VCaP (cell line): ENCODE measurements around the gene DHCR7.

Source experiments
- H3K27ac ChIP-seq: fragments of 450-650 bp; 2 replicates; pipeline ENCODE4 v1.5.1; 2017
- TF ChIP-seq, protein P1 (sequence below): fragments of 450-650 bp; conservative IDR thresholded peaks from 2 replicates; pipeline ENCODE4 v1.5.1; 2017; ENCODE audit warnings: mild to moderate bottlenecking, moderate library complexity

DHCR7 gene

DNA sequence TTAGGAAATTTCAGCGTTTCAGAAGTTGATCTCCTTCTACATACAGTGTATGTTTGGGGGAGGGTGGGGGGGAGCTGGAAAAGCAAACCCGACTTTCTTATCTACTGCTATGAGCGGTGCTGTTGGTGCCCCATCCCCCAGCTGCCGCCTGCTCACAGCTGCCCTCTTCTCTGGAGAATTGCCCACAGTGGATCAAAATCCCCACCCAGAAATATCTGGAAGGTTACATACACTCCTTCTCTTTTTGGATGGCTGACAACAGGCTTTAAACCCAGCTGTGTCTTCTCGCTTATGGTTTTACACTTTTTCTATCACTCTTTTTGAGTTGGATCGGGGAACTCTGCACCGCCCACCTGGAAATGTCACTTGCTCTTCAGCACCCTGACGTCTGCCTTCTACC, 56.4 kb downstream of the DHCR7 start:
- H3K27ac ChIP-seq, result no peak overlapping the region
- TF ChIP-seq, protein P1, sequence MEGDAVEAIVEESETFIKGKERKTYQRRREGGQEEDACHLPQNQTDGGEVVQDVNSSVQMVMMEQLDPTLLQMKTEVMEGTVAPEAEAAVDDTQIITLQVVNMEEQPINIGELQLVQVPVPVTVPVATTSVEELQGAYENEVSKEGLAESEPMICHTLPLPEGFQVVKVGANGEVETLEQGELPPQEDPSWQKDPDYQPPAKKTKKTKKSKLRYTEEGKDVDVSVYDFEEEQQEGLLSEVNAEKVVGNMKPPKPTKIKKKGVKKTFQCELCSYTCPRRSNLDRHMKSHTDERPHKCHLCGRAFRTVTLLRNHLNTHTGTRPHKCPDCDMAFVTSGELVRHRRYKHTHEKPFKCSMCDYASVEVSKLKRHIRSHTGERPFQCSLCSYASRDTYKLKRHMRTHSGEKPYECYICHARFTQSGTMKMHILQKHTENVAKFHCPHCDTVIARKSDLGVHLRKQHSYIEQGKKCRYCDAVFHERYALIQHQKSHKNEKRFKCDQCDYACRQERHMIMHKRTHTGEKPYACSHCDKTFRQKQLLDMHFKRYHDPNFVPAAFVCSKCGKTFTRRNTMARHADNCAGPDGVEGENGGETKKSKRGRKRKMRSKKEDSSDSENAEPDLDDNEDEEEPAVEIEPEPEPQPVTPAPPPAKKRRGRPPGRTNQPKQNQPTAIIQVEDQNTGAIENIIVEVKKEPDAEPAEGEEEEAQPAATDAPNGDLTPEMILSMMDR, result no peak

DNA sequence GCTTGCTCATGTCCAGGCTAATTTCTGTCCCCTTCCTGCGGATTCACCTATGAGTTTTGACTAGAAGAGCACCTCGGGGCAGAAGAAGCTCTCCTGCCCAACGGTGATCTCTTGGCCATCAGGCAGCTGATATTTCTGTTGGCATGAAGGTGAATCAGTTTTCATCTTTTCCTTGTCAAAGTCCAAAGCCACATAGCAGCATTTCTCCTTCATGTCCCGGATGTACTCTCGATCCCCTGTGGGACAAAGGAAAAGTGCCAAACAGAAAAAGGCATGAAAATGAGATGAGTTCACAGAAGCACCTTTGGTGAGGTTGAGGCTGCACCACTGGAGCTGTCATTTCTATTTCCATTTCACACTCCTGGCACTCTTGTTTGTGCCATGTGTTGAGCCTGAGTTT, 56.8 kb downstream of the DHCR7 start:
- H3K27ac ChIP-seq, result no peak overlapping the region
- TF ChIP-seq, protein P1, result no peak

DNA sequence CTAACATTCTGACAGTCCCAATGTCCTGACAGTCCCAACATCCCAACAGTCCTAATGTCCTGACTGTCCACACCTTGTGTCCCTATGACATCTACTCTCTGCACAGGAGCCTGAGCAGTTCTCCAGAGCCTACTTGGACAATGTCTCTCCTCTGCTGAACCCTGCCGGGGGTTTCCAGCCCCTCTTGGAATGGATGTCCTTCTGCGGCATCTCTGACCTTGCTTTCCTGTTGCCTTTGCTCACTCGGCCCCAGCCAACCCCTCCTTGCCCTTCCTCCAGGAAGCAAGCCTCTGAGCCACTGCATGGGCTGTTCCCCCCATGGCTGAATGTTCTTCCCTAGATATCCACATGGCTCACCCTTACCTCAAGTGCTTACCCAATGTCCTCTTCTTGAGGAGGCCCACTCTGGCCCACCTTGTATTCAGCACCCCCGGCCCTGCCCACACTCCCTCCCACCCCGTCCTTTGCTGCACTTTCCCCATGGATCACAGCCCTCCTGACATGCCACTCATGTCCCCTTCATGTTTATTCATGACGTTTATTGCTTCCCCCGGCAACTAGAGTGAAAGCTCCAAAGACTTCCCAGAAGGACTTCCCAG, 59.5 kb downstream of the DHCR7 start:
- TF ChIP-seq, protein P1, result no peak
- H3K27ac ChIP-seq, result no peak overlapping the region

DNA sequence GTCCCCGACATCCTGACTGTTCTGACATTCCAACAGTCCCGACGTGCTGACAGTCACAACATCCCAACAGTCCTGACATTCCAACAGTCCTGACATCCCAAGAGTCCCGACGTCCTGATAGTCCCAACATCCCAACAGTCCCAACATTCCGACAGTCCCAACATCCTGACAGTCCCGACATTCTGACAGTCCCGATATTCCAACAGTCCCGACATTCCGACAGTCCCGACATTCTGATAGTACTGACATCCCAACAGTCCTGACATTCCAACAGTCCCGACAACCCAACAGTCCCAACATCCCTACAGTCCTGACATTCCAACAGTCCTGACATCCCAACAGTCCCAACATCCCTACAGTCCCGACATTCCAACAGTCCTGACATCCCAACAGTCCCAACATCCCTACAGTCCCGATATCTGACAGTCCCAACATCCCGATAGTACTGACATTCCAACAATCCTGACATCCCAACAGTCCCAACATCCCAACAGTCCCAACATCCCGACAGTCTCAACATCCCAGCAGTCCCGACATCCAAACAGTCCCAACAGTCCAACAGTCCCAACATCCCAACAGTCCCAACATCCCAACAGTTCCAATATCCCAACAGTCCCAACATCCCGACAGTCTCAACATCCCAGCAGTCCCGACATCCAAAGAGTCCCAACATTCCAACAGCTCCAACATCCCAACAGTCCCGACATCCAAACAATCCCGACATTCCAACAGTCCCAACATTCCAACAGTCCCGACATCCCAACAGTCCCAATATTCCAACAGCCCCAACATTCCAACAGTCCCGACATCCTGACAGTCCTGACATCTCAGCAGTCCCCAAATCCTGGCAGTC, 60.2 kb downstream of the DHCR7 start:
- TF ChIP-seq, protein P1, result no peak
- H3K27ac ChIP-seq, result no peak overlapping the region

DNA sequence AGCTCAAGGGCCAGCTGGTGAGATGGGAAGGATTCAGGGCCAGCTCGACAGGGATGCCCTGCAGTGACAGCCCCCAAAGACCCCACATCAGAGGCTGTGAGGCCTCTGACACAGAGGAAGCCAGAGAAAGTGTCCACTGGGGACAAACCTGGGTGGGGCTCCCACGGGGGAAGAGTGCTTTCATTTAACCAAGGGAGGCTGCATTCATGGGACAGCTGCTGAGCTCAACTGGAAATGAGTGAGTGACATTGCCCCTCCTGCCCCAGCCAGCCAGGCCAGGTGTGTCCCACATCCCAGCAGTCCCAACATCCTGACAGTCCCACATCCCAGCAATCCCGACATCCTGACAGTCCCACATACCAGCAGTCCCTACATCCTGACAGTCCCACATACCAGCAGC, 61.0 kb downstream of the DHCR7 start:
- TF ChIP-seq, protein P1, result no peak
- H3K27ac ChIP-seq, result no peak overlapping the region

DNA sequence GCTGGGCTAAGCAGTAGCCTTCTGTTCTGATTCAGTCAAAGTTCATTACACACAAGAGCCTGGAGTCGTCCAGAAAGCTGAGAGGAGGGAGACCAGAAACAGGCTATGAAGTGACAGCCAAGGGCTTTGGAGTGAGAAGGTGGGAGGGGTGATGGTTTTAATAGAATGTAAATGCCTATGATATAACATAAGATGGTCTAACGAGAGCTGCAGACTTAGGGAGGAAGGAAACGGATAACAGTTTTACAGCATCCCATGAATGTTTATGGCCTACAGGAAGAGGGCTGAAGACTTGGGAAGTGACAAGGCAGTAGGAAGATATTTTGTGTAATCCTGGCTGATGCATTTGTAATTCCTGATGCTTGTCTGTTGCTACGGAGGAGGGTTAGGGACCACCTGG, 62.0 kb downstream of the DHCR7 start:
- H3K27ac ChIP-seq, result no peak overlapping the region
- TF ChIP-seq, protein P1, result no peak

DNA sequence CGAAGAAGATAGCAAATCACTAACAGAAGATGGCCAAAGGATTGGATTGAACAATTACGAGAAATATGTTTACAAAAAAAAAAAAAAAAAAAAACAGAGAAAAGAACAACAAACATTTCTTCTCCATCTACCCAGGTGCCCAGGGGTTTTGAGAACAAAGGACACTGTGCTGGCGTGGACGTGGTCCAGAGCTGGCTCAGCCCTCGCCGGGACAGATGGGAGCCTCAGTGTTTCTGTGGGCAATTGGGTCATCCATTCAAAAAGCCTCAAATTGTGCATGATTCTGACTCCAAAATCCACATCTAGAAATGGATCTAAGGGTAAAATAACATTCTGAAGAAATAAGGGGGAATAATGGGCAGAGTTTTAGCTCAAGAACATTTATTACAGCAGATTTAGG, 63.1 kb downstream of the DHCR7 start:
- TF ChIP-seq, protein P1, result no peak
- no peak overlapping the region for H3K27ac ChIP-seq
